Neural crest cell (in vitro differentiated cells): ENCODE data around the gene KIAA1328. TPM values are rescaled to one million over a fixed set of nuclear protein-coding genes. Genes with fewer than 3 reads are reported as not detected.
A peak's percentile ranks its signal among the peaks of the same experiment; 100 is the strongest.

Experiments
- DNase-seq: peaks from one replicate; pipeline ENCODE4 v3.0.0; 2021; ENCODE audit warnings: low read depth, mixed read lengths, low spot score
- H3K27ac Mint-ChIP-seq: one replicate; pipeline ENCODE4 v1.8.0; 2021; ENCODE audit warnings: mild to moderate bottlenecking, mixed read lengths; ENCODE audit not compliant: unreplicated experiment
- H3K27me3 Mint-ChIP-seq: 2 replicates; pipeline ENCODE4 v1.8.0; 2021; ENCODE audit warnings: low read depth, mild to moderate bottlenecking, mixed read lengths
- H3K36me3 Mint-ChIP-seq: 2 replicates; pipeline ENCODE4 v1.8.0; 2021; ENCODE audit warnings: low read depth, mild to moderate bottlenecking, mixed read lengths
- H3K4me1 Mint-ChIP-seq: 2 replicates; pipeline ENCODE4 v1.8.0; 2021; ENCODE audit warnings: mixed read lengths
- H3K4me3 Mint-ChIP-seq: one replicate; pipeline ENCODE4 v1.8.0; 2021; ENCODE audit warnings: mild to moderate bottlenecking, mixed read lengths
- H3K9me3 Mint-ChIP-seq: 2 replicates; pipeline ENCODE4 v1.8.0; 2021; ENCODE audit warnings: mixed read lengths
- CTCF ChIP-seq: fragments of 200-600 bp; sonication (generic); conservative IDR thresholded peaks from 2 replicates; pipeline ENCODE4 v1.5.0; 2021; ENCODE audit warnings: antibody characterized with exemption, mild to moderate bottlenecking
- total RNA-seq: library from RNA; stranded (reverse); gene quantifications from 2 replicates; pipeline ENCODE4 v1.2.1, GENCODE V29; 2021

The KIAA1328 gene
- total RNA-seq, 1 donor from 2014 or later = 12.3 TPM

GRCh38 chr18:37170984-37171383, 342.1 kb downstream of the KIAA1328 start:
- no peaks in the 10 kb centered on the region for H3K36me3 Mint-ChIP-seq
- no peaks in the 10 kb centered on the region for H3K4me1 Mint-ChIP-seq
- H3K9me3 Mint-ChIP-seq = no peaks in the 10 kb centered on the region
- no peak for TF ChIP-seq CTCF
- no peak for DNase-seq
- no peaks in the 10 kb centered on the region for H3K27me3 Mint-ChIP-seq
- no peak overlapping the region for H3K27ac Mint-ChIP-seq
- H3K4me3 Mint-ChIP-seq = no peak overlapping the region

- TF ChIP-seq CTCF = no peak
- no peak overlapping the region for H3K27ac Mint-ChIP-seq
- no peaks in the 10 kb centered on the region for H3K36me3 Mint-ChIP-seq
- DNase-seq = no peak
- no peaks in the 10 kb centered on the region for H3K4me1 Mint-ChIP-seq
- no peaks in the 10 kb centered on the region for H3K27me3 Mint-ChIP-seq
- no peak overlapping the region for H3K4me3 Mint-ChIP-seq
- H3K9me3 Mint-ChIP-seq = no peaks in the 10 kb centered on the region
Measured at GRCh38 chr18:37173384-37173783, 344.5 kb downstream of the KIAA1328 start.

- H3K4me3 Mint-ChIP-seq = no peak overlapping the region
- no peaks in the 10 kb centered on the region for H3K36me3 Mint-ChIP-seq
- no peak for DNase-seq
- no peaks in the 10 kb centered on the region for H3K4me1 Mint-ChIP-seq
- H3K9me3 Mint-ChIP-seq = no peaks in the 10 kb centered on the region
- H3K27me3 Mint-ChIP-seq = no peaks in the 10 kb centered on the region
- TF ChIP-seq CTCF = no peak
- no peak overlapping the region for H3K27ac Mint-ChIP-seq
Measured at GRCh38 chr18:37175727-37176620, 347.0 kb downstream of the KIAA1328 start.

- no peaks in the 10 kb centered on the region for H3K36me3 Mint-ChIP-seq
- H3K27ac Mint-ChIP-seq = no peak overlapping the region
Measured at GRCh38 chr18:37176621-37176934, 347.7 kb downstream of the KIAA1328 start.

GRCh38 chr18:37179384-37179783, 350.5 kb downstream of the KIAA1328 start:
- Mint-ChIP-seq H3K4me3 (no peak overlapping the region), H3K4me1 (no peaks in the 10 kb centered on the region), H3K27ac (peak overlapping the region; percentile 53), H3K9me3 (no peaks in the 10 kb centered on the region), H3K27me3 (no peaks in the 10 kb centered on the region), H3K36me3 (no peaks in the 10 kb centered on the region)
- no peak for TF ChIP-seq CTCF
- DNase-seq = no peak

More at GRCh38 chr18:37176621-37176934, 347.7 kb downstream of the KIAA1328 start:
- no peaks in the 10 kb centered on the region for H3K27me3 Mint-ChIP-seq
- DNase-seq = no peak
- H3K4me1 Mint-ChIP-seq = no peaks in the 10 kb centered on the region
- TF ChIP-seq CTCF = no peak
- H3K9me3 Mint-ChIP-seq = no peaks in the 10 kb centered on the region
- H3K4me3 Mint-ChIP-seq = no peak overlapping the region
